SW 1271 (cell line): Measurements from ENCODE around the gene OR2T8.

Source experiments
- DNase-seq, 2 experiments: peaks; one replicate each; lab custom pipeline; 2025; lab: John Stamatoyannopoulos, UW

Gene OR2T8

DNA sequence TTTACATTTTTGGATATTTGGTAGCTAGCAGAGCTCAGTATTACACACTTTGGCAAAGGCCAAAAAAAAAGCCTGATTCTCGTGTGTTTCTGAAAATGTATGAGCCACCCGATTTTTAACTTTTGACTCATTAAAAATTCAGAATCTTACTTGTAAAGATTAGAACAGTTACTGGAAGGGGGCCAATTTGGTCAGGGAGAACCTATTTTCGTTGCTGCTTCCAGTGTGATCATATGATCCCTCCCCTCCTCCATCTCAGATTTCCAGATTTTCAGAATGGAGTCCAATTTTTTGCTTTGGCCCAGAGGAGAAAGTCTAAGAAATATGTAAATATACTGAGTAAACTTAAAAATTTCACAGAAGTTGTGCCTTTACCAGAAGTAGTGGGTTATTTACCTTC lies 41.7 kb downstream of the OR2T8 start:
- DNase-seq = no peak

DNA sequence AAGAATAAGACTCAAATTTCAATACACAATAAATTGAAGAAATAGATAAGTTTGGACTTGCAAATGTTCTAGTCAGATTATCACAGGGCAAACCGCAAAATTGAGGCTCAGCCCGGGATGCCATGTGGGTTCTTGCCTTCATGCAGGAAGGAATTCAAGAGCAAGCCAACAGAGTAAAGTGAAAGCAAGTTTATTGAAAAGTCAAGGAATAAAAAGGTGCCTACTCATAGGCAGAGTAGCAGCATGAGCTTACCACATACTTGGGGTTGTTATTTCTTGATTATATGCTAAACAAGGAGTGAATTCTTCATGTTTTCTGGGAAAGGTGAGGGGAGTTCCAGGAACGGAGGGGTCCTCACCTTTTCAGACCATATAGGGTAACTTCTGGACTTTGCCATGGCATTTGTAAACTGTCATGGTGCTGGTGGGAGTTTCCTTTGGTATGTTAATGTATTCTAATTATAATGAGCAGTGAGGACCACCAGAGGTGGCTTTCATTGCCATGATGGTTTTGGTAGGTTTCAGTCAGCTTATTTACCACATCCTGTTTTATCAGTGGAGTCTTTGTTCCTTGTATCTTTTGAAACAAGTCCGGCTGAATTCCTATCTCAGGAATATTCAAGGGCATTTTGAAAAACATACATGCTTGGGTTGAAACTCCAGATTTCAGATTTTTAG lies 43.0 kb downstream of the OR2T8 start:
- DNase-seq = no peak

DNA sequence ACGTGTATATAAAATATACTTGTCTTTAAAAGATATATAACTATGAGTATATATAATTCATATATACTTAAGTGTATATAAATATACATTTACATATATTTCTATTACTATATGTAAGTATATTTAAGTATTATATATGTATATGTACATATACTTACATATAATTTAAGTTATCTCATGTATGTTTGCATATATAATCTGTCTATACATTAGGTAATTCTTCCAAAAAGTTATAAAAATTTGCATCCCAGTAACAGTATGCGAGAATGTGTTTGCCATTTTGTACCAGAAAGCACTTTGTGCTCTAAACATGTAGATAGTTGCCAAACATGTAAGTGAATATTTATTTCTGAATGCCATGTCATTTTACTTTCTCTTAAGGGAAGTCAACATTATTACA lies 44.9 kb downstream of the OR2T8 start, which contains the start of gene OR2AK2:
OR2AK2 (plus strand) TSS at position 301 of the 400 bp plus-strand sequence. CDS start 144 bp downstream, outside the sequence.
- no peak for DNase-seq

DNA sequence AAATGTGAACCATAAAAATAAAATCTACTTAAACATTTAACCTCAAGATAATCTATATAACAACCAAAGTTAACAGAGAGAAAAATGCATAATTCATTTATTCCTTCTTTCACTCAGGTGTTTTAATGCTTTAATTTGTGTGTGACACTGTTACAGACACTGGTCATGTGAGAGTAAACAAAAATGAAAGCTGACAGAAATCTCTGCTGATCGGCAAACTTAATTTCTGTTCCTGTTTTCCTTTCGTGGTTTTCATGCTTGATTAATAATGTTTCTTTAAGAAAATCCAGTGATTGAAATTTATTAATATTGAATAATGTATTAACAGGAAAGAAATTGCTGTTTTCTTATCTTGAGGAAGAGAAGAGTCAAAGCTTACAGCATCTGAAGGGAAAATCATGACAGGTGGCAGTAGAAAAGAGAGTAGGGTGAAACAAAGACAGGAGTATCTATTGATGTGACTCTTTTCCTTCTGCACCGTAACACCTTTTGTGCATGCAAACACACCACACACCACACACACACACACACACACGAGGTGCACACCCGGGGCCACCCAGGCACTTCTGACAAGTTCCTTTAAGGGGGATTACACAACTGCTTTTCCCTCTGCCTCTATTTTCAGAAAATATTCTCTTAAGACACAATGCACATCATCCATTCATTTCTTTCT lies 46.6 kb downstream of the OR2T8 start:
- DNase-seq = no peak
